Bronchial epithelial cell (primary cell): ENCODE data around the gene PKP1. TPM values are rescaled to one million over a fixed set of nuclear protein-coding genes. Genes with fewer than 3 reads are reported as not detected.

Experiments used
- DNase-seq: peaks from one replicate; pipeline ENCODE4 v3.0.0-alpha.2; 2010; ENCODE audit warnings: low read depth
- FAIRE-seq: peaks from 2 replicates; lab custom pipeline; 2011; peaks lifted over from hg19 to GRCh38; lab: Jason Lieb, UNC
- H3K27me3 ChIP-seq: 2 replicates; pipeline ENCODE4 v1.5.1; 2011; ENCODE audit warnings: low read length; ENCODE audit not compliant: control insufficient read depth, insufficient read depth
- H3K36me3 ChIP-seq: 2 replicates; pipeline ENCODE4 v1.5.1; 2011; ENCODE audit warnings: low read length; ENCODE audit not compliant: control insufficient read depth, insufficient read depth
- H3K4me3 ChIP-seq: 2 replicates; pipeline ENCODE4 v1.5.1; 2011; ENCODE audit warnings: mild to moderate bottlenecking, low read depth, low read length, control low read depth
- total RNA-seq: library from RNA; depleted of rRNA; stranded (reverse); fragments of >200 nt; gene quantifications from 2 replicates; pipeline ENCODE4 v1.2.1, GENCODE V29; 2014
- TF ChIP-seq, protein P1 (sequence below): IDR thresholded peaks from 2 replicates; pipeline ENCODE4 v1.5.1; 2011; ENCODE audit warnings: mild to moderate bottlenecking, moderate library complexity, low read length, control low read depth, inconsistent platforms; ENCODE audit not compliant: insufficient read depth, severe bottlenecking

PKP1 gene
- total RNA-seq, 1 donor from 2014 or later: 117 TPM

DNA sequence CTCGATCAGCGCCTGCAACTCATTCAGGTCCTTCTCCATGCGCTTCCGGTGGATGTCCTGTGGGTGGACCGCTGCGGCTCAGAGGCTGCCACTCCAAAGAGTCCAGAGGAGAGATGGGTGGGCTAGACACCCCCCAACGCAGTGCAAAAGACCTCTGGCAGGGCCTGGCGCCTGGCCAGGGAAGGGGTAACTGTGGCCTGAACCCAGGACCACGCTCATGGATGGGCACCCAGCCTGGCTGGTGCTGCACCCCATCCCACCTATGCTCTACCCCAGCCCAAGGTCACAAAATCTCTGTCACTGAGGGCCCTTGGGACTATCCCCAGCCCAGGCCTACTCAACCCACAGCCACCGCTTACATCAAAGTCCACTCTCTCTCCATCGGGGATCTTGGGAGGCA is 81.9 kb downstream of the PKP1 start:
- no peaks in the 10 kb centered on the region for H3K36me3 ChIP-seq
- peaks cover 10% of the 10 kb centered on the region for H3K27me3 ChIP-seq
- FAIRE-seq: no peak
- TF ChIP-seq, protein P1, sequence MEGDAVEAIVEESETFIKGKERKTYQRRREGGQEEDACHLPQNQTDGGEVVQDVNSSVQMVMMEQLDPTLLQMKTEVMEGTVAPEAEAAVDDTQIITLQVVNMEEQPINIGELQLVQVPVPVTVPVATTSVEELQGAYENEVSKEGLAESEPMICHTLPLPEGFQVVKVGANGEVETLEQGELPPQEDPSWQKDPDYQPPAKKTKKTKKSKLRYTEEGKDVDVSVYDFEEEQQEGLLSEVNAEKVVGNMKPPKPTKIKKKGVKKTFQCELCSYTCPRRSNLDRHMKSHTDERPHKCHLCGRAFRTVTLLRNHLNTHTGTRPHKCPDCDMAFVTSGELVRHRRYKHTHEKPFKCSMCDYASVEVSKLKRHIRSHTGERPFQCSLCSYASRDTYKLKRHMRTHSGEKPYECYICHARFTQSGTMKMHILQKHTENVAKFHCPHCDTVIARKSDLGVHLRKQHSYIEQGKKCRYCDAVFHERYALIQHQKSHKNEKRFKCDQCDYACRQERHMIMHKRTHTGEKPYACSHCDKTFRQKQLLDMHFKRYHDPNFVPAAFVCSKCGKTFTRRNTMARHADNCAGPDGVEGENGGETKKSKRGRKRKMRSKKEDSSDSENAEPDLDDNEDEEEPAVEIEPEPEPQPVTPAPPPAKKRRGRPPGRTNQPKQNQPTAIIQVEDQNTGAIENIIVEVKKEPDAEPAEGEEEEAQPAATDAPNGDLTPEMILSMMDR: no peak
- H3K4me3 ChIP-seq: no peak overlapping the region
- no peak for DNase-seq

GRCh38 chr1:201366696-201367095 is 83.4 kb downstream of the PKP1 start:
- DNase-seq (no peak), FAIRE-seq (no peak)
- H3K36me3 ChIP-seq: no peaks in the 10 kb centered on the region
- no peak overlapping the region for H3K4me3 ChIP-seq
- TF ChIP-seq, protein P1: no peak
- peaks cover 10% of the 10 kb centered on the region for H3K27me3 ChIP-seq

GRCh38 chr1:201369209-201369608 is 85.9 kb downstream of the PKP1 start:
- no peak overlapping the region for H3K4me3 ChIP-seq
- no peaks in the 10 kb centered on the region for H3K36me3 ChIP-seq
- DNase-seq: no peak
- no peak for FAIRE-seq
- TF ChIP-seq, protein P1: no peak
- H3K27me3 ChIP-seq: peaks cover 22% of the 10 kb centered on the region

DNA sequence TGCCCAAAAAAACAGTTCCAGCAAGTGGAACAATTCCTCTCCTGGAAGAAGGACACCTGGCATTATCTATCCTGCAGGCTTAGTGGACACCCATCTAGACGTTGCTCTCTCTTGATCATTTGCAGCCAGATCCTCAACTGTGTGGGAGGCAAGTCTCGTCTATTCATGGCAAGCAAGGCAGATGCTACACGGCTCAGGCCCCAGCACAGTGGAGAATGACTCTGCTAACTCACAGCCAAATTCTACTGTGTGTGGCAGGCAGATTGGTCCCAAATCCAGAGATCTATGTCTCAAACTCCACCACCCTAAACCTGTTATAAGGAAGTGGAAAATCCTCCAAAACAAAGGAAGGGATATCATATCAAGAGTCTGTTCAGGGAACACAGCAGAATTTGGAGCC is 87.2 kb downstream of the PKP1 start:
- no peak for FAIRE-seq
- Histone ChIP-seq H3K4me3 (no peak overlapping the region), H3K36me3 (no peaks in the 10 kb centered on the region), H3K27me3 (peaks cover 27% of the 10 kb centered on the region)
- DNase-seq: no peak
- TF ChIP-seq, protein P1: no peak

DNA sequence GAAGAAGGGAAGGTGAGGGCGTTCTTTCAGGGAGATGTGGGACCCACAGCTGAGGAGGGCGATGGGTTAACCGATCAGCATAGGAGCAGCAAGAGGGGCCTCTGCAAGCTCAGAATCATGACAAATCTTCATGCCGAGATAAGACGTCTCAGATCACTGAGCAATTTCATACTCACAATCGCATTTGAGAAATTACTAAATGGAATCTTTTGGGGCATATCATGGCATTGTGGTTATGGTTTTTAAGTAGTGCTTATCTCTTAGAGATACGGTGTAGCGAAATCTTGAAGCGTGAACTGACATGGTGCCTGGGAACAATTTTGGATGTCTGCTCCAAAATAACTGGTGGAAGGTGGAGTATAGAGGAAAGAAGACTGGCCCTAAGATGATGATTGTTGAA is 88.0 kb downstream of the PKP1 start:
- FAIRE-seq: no peak
- no peak for DNase-seq
- TF ChIP-seq, protein P1: no peak
- H3K27me3 ChIP-seq: peaks cover 32% of the 10 kb centered on the region
- no peak overlapping the region for H3K4me3 ChIP-seq
- H3K36me3 ChIP-seq: no peaks in the 10 kb centered on the region

DNA sequence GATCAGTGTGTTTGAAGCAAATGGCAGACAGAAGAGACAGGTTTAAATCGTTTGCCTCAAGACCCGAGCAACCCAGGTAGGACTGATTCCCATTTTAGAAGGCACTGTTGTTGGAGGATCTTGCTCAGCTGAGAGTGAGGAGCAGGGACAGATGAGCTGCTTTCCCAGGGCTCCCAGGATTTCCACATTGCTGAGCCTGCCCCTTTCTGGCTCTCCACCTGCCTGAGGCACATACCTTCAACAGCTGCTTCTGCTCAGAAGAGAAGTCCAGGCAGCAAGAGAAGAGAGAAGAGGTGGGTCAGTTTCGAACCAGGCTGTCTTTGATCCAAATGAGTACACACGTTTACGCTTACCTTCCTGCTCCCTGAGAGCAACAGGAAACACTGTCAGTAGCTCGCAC is 88.5 kb downstream of the PKP1 start:
- FAIRE-seq: no peak
- H3K27me3 ChIP-seq: peaks cover 34% of the 10 kb centered on the region
- DNase-seq: no peak

More for the DNA sequence above, 88.5 kb downstream of the PKP1 start:
- no peak overlapping the region for H3K4me3 ChIP-seq
- no peaks in the 10 kb centered on the region for H3K36me3 ChIP-seq
- TF ChIP-seq, protein P1: no peak
